Gastrocnemius medialis (tissue), 4 donors: ENCODE results near the gene GM2A. TPM values are rescaled to one million over a fixed set of nuclear protein-coding genes. Genes with fewer than 3 reads are reported as not detected.

Experiments used
- ATAC-seq, 2 donors: fragments of 150-250 bp; one replicate each; pipeline ENCODE4 v1.9.1; 2016
- DNase-seq, 2 donors: peaks; one replicate each; pipeline ENCODE4 v3.0.0-alpha.2; 2019
- H3K27ac ChIP-seq, 4 donors: fragments of 200-600 bp; sonication (generic); 1 replicate in 1 of 4; 2 replicates in 3 of 4; pipeline ENCODE4 v1.5.1; 2016 to 2018; ENCODE audit warnings: mild to moderate bottlenecking in 2 of 4, moderate library complexity in 1 of 4
- H3K27me3 ChIP-seq, 3 donors: fragments of 200-600 bp; sonication (generic) in 2 of 3; 1 replicate in 1 of 3; 2 replicates in 2 of 3; pipeline versions ENCODE4 v1.5.1 to v1.6.0; 2016 to 2019; ENCODE audit warnings: mild to moderate bottlenecking in 1 of 3, moderate library complexity in 1 of 3
- H3K36me3 ChIP-seq, 2 donors: fragments of 200-600 bp; sonication (generic) in 1 of 2; one replicate each; pipeline ENCODE4 v1.5.1; 2017 to 2018
- H3K4me1 ChIP-seq, 2 donors: fragments of 200-600 bp; sonication (generic) in 1 of 2; one replicate each; pipeline ENCODE4 v1.5.1; 2016 to 2017; ENCODE audit warnings: mild to moderate bottlenecking in 2 of 2
- H3K4me3 ChIP-seq, 4 donors: fragments of 200-600 bp; sonication (generic) in 3 of 4; 1 replicate in 1 of 4; 2 replicates in 3 of 4; pipeline ENCODE4 v1.5.1; 2016 to 2019; ENCODE audit warnings: mild to moderate bottlenecking in 2 of 4
- H3K9me3 ChIP-seq, 3 donors: fragments of 200-600 bp; sonication (generic) in 2 of 3; 1 replicate in 1 of 3; 2 replicates in 2 of 3; pipeline ENCODE4 v1.5.1; 2016 to 2019
- CTCF ChIP-seq, 5 experiments: fragments of 450-650 bp in 3 of 5; fragments of 200-600 bp in 2 of 5; sonication (generic) in 2 of 5; IDR thresholded peaks in 4 of 5; conservative IDR thresholded peaks in 1 of 5; 1 replicate in 4 of 5; 2 replicates in 1 of 5; pipeline ENCODE4 v1.5.1; 2016 to 2019; ENCODE audit warnings: antibody characterized with exemption in 5 of 5, mild to moderate bottlenecking in 3 of 5, moderate library complexity in 3 of 5
- POLR2A ChIP-seq, 2 donors: fragments of 450-650 bp; IDR thresholded peaks; one replicate each; pipeline ENCODE4 v1.6.1; 2017; ENCODE audit warnings: antibody characterized with exemption in 2 of 2, mild to moderate bottlenecking in 2 of 2, moderate library complexity in 2 of 2
- in situ Hi-C, 4 donors: fragments of 200-750 bp; cut with MboI; loops; one replicate each; pipeline versions ENCODE4 v1.15.0 to v1.8.0; 2017; ENCODE audit warnings: low sequenced_read_pairs in 4 of 4
- intact Hi-C: fragments of 100-400 bp; cut with DNase I; formaldehyde crosslinking; loops from one replicate; pipeline ENCODE4 v1.15.1; 2023; ENCODE audit warnings: low total_unique reads
- total RNA-seq, 4 donors: library from RNA; depleted of rRNA; stranded (reverse); fragments of >200 nt; gene quantifications; one replicate each; pipeline versions ENCODE4 v1.1.0 to v1.2.3, GENCODE V29; 2016

Gene GM2A
- total RNA-seq, 4 donors from 2014 or later = 5.0 to 7.2 (median 5.7) TPM

GRCh38 chr5:151280443-151280842 lies 27.5 kb downstream of the GM2A start:
- intact Hi-C loops = no loop called here
- in situ Hi-C loops = no loop called here
- no peak for ATAC-seq
- TF ChIP-seq CTCF (IDR thresholded peaks at IDR 0.05 in 4 of 5, conservative IDR thresholded peaks at IDR 0.05 in 1 of 5) (no peak), POLR2A (IDR thresholded peaks at IDR 0.05) (no peak)
- Histone ChIP-seq H3K4me1 (peaks cover 0 to 6% of the 10 kb centered on the region in 2 donors), H3K27me3 (no peaks in the 10 kb centered on the region), H3K27ac (no peak overlapping the region), H3K4me3 (no peak overlapping the region), H3K36me3 (no peaks in the 10 kb centered on the region), H3K9me3 (no peaks in the 10 kb centered on the region)
- DNase-seq = no peak

- ATAC-seq = no peak
- no peaks in the 10 kb centered on the region for H3K27me3 ChIP-seq
- in situ Hi-C loops = no loop called here
Measured at GRCh38 chr5:151281001-151281639, 28.1 kb downstream of the GM2A start.

GRCh38 chr5:151283120-151283825 lies 30.3 kb downstream of the GM2A start:
- no peak for ATAC-seq
- H3K4me1 ChIP-seq = no peaks in the 10 kb centered on the region
- no peak for DNase-seq
- in situ Hi-C loops (no loop called here), intact Hi-C loops (no loop called here)
- no peak overlapping the region for H3K4me3 ChIP-seq
- H3K36me3 ChIP-seq = no peaks in the 10 kb centered on the region
- no peak for TF ChIP-seq POLR2A (IDR thresholded peaks at IDR 0.05)
- TF ChIP-seq CTCF (IDR thresholded peaks at IDR 0.05 in 4 of 5, conservative IDR thresholded peaks at IDR 0.05 in 1 of 5) = no peak
- no peak overlapping the region for H3K27ac ChIP-seq
- no peaks in the 10 kb centered on the region for H3K9me3 ChIP-seq
- H3K27me3 ChIP-seq = no peaks in the 10 kb centered on the region

More at GRCh38 chr5:151281001-151281639, 28.1 kb downstream of the GM2A start:
- Histone ChIP-seq H3K4me3 (no peak overlapping the region), H3K36me3 (no peaks in the 10 kb centered on the region), H3K4me1 (peaks cover 0 to 4% of the 10 kb centered on the region in 2 donors), H3K9me3 (no peaks in the 10 kb centered on the region), H3K27ac (no peak overlapping the region)
- intact Hi-C loops = no loop called here
- no peak for DNase-seq
- no peak for TF ChIP-seq CTCF (IDR thresholded peaks at IDR 0.05 in 4 of 5, conservative IDR thresholded peaks at IDR 0.05 in 1 of 5)
- TF ChIP-seq POLR2A (IDR thresholded peaks at IDR 0.05) = no peak

GRCh38 chr5:151284392-151284967 lies 31.5 kb downstream of the GM2A start:
- intact Hi-C loops = no loop called here
- Histone ChIP-seq H3K36me3 (no peaks in the 10 kb centered on the region), H3K9me3 (no peaks in the 10 kb centered on the region), H3K4me1 (no peaks in the 10 kb centered on the region), H3K27me3 (no peaks in the 10 kb centered on the region), H3K4me3 (no peak overlapping the region), H3K27ac (no peak overlapping the region)
- no peak for TF ChIP-seq CTCF (IDR thresholded peaks at IDR 0.05 in 4 of 5, conservative IDR thresholded peaks at IDR 0.05 in 1 of 5)
- no peak for TF ChIP-seq POLR2A (IDR thresholded peaks at IDR 0.05)
- ATAC-seq = no peak
- in situ Hi-C loops = no loop called here
- DNase-seq = no peak
